BE2C (cell line): ENCODE measurements around the gene MAP1LC3B.

Experiments used
- DNase-seq: peaks from one replicate; pipeline ENCODE4 v3.0.0-alpha.2; 2020
- H3K27me3 ChIP-seq: fragments of 250-450 bp; sonication (Bioruptor Pico); 2 replicates; pipeline ENCODE4 v1.5.1; 2020; ENCODE audit warnings: mild to moderate bottlenecking
- H3K36me3 ChIP-seq: fragments of 250-450 bp; sonication (Bioruptor Pico); 2 replicates; pipeline ENCODE4 v1.5.1; 2020; ENCODE audit warnings: mild to moderate bottlenecking
- H3K4me1 ChIP-seq: fragments of 250-450 bp; sonication (Bioruptor Pico); 2 replicates; pipeline ENCODE4 v1.5.1; 2020
- H3K4me3 ChIP-seq: 2 replicates; pipeline ENCODE4 v1.5.1; 2011; ENCODE audit warnings: low read depth, low read length
- H3K9me3 ChIP-seq: fragments of 250-450 bp; sonication (Bioruptor Pico); 2 replicates; pipeline ENCODE4 v1.5.1; 2020
- CTCF ChIP-seq: IDR thresholded peaks from 2 replicates; pipeline ENCODE4 v1.5.1; 2012; ENCODE audit warnings: mild to moderate bottlenecking, low read depth, low read length

Gene MAP1LC3B

GRCh38 chr16:87350031-87350430, 42.1 kb upstream of the MAP1LC3B start:
- Histone ChIP-seq H3K4me3 (no peak overlapping the region), H3K9me3 (no peaks in the 10 kb centered on the region), H3K4me1 (peaks cover 10% of the 10 kb centered on the region), H3K36me3 (peaks cover 6% of the 10 kb centered on the region), H3K27me3 (no peaks in the 10 kb centered on the region)
- no peak for DNase-seq
- no peak for TF ChIP-seq CTCF

DNA sequence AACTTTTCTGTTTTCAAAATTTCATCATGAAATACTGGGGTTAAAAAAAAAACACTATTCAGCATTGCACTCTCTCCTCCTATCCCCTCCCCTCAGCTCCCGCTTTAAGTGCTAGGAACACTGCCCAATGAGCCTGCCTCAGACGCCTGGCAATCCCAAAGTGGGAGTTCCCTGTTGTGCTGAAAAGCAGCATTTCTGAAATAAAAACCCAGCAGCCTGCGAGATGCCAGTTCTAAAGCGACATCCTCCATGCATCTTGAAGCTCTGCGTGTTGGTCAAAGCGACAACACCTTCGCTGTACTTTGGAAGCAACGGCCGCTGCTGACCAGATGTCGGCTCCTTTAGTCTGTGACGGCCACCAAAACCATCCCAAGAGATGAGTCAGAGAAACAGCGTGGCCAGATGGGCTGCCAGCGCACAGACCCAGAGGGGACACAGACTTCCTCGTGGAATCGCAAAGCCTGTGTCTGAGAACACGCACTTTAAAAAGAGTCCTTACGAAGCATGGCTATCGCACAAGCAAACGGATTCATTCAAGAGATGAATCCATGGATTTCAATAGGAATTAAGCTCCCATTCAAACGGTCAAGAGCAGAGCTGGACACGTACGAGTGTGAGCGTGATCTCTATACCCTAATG, 41.3 kb upstream of the MAP1LC3B start:
- peak; percentile 67 for DNase-seq
- H3K4me3 ChIP-seq, result peak overlapping the region; percentile 19; the same call in 1 of the 2 replicates
- H3K27me3 ChIP-seq, result no peaks in the 10 kb centered on the region
- TF ChIP-seq CTCF, result no peak
- peaks cover 6% of the 10 kb centered on the region for H3K36me3 ChIP-seq
- no peaks in the 10 kb centered on the region for H3K9me3 ChIP-seq
- H3K4me1 ChIP-seq, result peaks cover 10% of the 10 kb centered on the region

DNA sequence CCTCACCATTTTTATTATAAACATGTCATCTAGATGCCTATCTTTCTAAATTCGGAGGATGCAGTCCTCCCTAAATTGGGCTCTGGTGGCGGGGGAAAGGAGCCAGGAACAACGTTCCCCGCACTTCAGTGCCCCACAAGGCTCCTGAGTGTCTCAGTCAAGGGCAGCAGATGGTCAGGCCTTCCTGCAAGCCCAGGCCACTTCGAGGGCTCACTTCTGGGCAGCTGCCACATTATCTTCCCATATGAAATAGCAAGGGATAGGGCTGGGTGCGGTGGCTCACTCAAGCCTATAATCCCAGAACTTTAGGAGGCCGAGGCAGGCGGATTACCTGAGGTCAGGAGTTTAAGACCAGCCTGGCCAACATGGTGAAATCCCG, 40.8 kb upstream of the MAP1LC3B start:
- peak overlapping the region; percentile 19; the same call in 1 of the 2 replicates for H3K4me3 ChIP-seq
- H3K4me1 ChIP-seq, result peaks cover 10% of the 10 kb centered on the region
- peak; percentile 34 for DNase-seq
- no peaks in the 10 kb centered on the region for H3K27me3 ChIP-seq
- H3K9me3 ChIP-seq, result no peaks in the 10 kb centered on the region
- peaks cover 6% of the 10 kb centered on the region for H3K36me3 ChIP-seq
- no peak for TF ChIP-seq CTCF

DNA sequence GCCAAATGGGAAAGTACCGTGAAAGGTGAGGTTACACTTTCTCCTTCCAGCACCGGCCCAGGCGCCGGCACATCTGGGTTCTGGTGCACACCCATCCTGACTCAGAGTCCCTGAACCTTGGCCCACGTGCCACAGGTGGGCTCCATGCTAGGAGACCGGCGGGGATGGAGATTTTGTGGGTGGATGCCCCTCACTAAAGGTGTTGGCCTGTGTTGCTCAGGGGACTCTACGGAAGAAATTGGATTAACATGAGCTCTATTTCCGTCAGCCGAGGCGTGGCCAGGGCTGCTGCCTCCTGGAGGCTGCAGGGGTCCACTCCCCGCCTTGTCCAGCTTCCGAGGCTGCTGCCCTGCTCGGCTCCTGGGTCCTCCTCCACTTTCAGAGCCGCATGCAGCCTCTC, 39.3 kb upstream of the MAP1LC3B start:
- Histone ChIP-seq H3K4me3 (no peak overlapping the region), H3K27me3 (no peaks in the 10 kb centered on the region), H3K36me3 (no peaks in the 10 kb centered on the region; the same call in 1 of the 2 replicates), H3K4me1 (peaks cover 10% of the 10 kb centered on the region), H3K9me3 (no peaks in the 10 kb centered on the region)
- TF ChIP-seq CTCF, result no peak
- DNase-seq, result no peak

DNA sequence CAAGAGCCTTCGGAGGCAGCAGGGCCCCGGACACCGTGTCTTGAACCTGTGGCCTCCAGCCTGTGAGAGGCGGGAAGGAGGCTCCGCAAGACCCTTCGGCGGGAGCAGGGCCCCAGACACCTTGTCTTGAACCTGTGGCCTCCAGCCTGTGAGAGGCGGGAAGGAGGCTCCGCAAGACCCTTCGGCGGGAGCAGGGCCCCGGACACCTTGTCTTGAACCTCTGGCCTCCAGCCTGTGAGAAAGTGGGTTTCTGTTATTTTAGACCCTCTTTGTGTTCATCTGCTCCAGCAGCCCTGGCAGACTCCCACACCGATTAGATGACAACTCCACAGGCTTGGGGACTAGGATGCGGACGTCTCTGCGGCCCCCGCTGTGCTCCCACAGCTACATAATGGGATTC, 38.5 kb upstream of the MAP1LC3B start:
- DNase-seq, result no peak
- H3K4me1 ChIP-seq, result peaks cover 10% of the 10 kb centered on the region
- peaks cover 7% of the 10 kb centered on the region for H3K36me3 ChIP-seq
- no peak overlapping the region for H3K4me3 ChIP-seq
- no peak for TF ChIP-seq CTCF
- no peaks in the 10 kb centered on the region for H3K27me3 ChIP-seq
- no peaks in the 10 kb centered on the region for H3K9me3 ChIP-seq

DNA sequence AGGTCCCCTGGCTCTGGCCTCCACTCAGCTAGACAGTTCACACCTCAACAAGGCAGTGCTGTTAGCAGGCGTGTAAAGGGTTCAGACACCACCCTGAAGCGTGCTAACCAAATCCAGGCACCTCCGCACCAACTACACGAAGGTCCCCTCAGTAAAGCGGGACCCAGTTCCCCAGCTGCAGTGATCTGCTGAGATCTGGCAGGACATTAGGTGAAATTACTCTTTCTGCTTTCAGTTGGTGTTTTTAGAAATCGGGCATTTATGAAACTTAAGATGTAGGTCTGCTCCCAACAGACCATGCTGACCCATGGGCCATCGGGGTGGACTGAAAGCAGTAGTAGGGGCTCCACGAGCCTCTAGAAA, 35.7 kb upstream of the MAP1LC3B start:
- no peak overlapping the region for H3K4me3 ChIP-seq
- no peak for DNase-seq
- no peaks in the 10 kb centered on the region for H3K27me3 ChIP-seq
- H3K36me3 ChIP-seq, result peaks cover 21% of the 10 kb centered on the region
- H3K9me3 ChIP-seq, result no peaks in the 10 kb centered on the region
- TF ChIP-seq CTCF, result no peak
- peaks cover 5% of the 10 kb centered on the region for H3K4me1 ChIP-seq
